ENCODE results near the gene LDB2.
"Not testable (repeated sequence)": the region's sequence is repeated elsewhere in the genome, so short reads cannot be mapped to it uniquely, and the experiment has no call there.

Gene LDB2

GRCh38 chr4:16532240-16532970, 366.0 kb downstream of the LDB2 start:
- DNase-seq: no peak

- DNase-seq: no peak
Observed at GRCh38 chr4:16530688-16531635, 367.5 kb downstream of the LDB2 start.

GRCh38 chr4:16524911-16525554, 373.4 kb downstream of the LDB2 start:
- peak in 2 of 14 donors; percentile 4 to 14 for DNase-seq

DNA sequence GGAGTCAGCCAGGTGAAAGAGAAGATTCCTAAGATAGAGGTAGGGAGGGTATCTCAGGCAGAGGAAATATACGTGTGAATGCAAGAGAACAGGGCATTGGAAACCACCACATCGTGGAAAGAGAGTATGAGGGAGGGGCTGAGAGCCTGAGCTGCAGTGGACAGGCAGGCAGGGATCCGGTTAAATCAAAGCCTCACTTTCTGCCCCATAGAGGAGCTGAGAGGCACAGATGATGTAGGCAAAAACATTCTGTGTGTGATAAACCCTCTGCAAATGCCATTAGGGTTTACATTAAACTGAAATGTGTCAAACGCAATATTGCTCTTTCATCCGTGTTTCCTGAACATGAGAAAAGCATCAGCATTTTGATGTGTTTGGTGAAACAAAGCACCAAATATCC, 374.0 kb downstream of the LDB2 start:
- DNase-seq: no peak

- DNase-seq: not testable (repeated sequence)
Observed at GRCh38 chr4:16523526-16523925, 374.9 kb downstream of the LDB2 start.

DNA sequence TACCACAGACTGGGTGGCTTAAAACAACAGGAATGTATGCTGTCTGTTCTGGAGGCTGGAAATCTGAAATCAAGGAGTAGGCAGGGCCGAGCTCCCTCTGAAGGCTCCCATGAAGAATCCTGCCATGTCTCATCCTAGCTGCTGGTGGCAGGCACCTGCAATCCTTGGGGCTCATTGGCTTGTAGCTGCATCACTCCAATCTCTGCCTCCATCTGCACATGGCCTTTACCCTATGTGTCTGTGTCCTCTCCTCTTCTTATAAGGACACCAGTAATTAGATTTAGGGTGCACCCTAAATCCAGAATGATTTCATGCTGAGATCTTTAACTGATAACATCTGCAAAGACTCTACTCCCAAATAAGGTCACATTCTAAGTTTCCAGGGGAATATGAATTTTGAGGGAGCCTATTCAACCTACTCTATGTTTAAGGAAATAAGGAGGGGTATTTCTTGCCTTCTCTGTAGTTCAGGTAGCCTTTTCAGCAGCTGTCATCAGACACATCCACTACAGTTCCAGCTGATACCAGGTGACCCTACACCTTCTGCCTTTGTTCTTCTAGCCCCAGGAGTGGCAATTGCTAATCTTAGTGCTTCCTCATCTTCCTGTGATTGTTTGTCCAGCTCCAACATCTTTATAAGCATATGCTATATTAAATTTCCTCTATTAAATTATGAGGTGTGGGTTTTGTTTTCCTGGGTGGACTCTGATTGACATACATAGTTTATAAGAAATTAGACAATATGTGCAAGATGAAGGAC, 377.1 kb downstream of the LDB2 start:
- no peak for DNase-seq

DNA sequence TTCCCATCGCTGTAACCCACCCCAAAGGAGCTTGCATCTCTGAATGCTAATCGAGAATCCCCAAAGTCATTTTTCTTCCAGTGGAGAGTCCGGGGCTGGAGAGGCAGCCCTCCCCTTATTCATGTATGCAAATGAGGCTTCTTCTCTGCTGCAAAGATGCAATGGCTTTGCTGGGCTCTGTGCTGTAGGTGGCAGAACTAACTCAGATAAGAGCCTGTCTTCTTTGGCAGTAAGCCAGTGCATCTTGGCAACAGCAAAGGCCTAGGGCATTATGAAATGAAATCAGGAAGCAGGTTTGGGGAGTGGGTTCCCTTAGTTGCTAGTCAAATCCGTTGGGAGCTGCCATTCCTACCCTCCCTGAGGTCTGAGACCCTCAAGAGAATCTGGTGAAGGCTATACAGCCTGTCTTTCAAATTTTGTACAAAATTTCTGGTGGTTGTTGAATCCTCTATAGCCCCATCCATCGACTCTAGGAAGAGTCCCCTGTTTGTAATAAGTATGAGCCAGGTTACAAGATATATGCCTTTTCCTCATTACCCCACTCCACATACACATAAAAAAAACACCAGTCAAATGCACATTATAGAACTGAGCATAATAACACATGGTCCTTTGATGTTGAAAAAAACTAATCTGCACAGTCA, 381.5 kb downstream of the LDB2 start:
- peak in 10 of 14 donors; percentile 17 to 62 (median 38) for DNase-seq

DNA sequence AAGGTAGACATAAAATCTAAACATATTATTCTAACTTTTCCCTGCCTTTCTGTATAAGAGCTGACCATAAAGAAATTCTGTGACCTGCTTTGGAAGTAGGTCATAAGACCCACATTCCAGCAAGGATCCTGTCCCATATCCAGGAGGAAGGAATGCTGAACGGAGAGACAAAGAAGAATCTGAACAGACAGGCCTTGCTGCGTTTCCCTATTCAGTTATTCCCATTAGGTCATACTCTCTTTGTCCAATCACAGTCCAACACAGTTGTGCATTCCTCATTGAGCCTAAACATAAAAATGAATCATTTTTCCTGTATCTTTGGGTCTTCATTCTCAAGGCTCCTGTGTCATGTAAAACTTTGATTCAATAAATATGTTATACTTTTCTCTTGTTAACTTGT, 384.6 kb downstream of the LDB2 start:
- DNase-seq: no peak

DNA sequence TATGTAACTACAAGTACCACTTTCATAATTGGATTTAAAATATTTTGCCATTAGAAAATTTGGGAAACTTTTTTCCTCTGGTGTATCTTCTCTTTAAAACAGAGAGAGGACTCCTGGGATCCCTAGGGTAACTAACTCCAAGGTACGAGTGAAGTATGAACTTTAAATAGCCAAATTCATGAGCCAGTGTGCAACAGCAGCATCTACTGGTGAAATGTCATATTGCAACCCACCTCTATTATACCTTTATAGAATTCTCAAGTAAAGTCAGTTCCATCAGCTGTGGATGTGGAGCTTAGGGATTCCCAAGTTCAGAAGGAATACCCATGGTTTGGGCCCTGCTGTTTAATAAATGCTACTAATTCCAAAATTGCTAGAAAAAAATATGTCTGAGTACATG, 389.5 kb downstream of the LDB2 start:
- DNase-seq: no peak

DNA sequence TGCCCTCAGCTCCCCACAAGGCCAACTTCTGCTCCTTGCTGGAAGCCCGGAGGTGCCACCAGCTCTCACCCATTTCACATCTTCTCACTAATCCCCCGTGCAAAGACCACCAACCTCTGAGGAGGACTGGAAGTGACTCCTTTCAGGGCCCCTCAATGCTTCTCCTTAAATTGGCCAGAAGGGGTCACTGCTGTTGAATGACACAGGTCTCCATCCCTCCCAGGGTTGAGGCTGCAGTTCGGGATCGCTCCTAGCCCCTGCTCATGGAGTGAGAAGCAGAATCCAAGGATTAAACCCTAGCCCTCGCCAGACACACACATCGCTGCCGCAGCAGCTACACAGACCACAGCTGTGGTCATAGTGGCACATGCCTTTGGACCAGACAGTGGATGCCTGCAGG, 392.7 kb downstream of the LDB2 start:
- no peak for DNase-seq

- DNase-seq: no peak
Observed at GRCh38 chr4:16505267-16505666, 393.2 kb downstream of the LDB2 start.

- no peak for DNase-seq
Observed at GRCh38 chr4:16503421-16504100, 394.9 kb downstream of the LDB2 start.

GRCh38 chr4:16498978-16499377, 399.5 kb downstream of the LDB2 start:
- DNase-seq: no peak

GRCh38 chr4:16496501-16496900, 401.9 kb downstream of the LDB2 start:
- DNase-seq: no peak

GRCh38 chr4:16492872-16493271, 405.6 kb downstream of the LDB2 start:
- no peak for DNase-seq

DNA sequence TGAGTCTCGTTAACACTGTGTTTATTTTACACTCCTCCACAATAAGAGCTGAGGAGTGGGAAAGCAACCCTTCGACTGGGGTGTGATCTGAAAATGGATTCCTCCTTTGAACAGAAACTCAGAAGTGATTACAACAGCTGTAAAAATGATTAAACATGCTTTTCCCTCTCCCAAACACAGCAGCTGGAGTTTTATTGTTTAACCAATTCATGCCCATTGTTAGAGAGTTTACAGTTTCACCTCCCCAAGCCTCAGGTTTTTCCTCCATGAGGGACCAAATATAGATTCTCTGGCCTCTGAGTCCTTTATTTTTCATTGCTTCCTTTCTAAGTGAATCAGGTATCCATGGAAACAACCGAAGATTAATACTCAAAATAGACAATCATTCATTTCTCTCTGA, 409.2 kb downstream of the LDB2 start:
- no peak for DNase-seq

DNA sequence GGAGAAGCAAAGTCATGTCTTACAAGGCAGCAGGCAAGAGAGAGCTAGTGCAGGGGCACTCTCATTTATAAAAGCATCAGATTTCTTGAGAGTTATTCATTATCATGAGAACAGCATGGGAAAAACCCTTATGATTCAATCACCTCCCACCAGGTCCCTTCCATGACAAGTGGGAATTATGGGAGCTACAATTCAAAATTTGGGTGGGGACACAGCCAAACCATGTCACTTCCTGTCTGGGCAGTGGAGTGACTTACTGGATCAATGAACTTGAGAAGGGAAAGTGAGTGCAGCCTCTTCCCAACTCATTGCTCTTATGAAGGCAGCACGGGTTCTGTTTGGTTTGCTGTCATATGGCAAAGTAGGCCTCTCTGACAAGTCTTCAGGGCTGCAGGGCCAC, 410.4 kb downstream of the LDB2 start:
- DNase-seq: no peak

DNA sequence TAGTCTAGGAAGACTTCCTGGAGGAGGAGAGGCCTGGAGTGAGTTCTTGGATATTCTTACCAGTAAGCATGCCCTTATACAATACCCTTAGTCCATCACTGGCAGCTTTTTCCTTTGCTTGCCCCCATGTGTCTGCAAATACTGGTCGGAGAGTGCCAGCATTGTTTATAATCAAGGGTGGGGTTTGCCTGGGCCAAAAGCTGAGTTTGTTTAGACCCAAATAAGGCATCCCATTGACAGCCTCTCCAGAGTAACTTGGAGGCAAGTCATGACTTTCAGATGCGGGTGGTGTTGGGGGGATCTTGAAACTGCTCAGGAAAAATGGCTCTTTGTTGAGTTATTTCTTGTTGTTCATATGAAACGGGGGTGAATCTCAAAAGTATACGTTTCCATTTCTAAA, 413.7 kb downstream of the LDB2 start:
- no peak for DNase-seq

- DNase-seq: no peak
Observed at GRCh38 chr4:16483540-16483939, 414.9 kb downstream of the LDB2 start.

- DNase-seq: no peak
Observed at GRCh38 chr4:16480011-16480410, 418.4 kb downstream of the LDB2 start.

DNA sequence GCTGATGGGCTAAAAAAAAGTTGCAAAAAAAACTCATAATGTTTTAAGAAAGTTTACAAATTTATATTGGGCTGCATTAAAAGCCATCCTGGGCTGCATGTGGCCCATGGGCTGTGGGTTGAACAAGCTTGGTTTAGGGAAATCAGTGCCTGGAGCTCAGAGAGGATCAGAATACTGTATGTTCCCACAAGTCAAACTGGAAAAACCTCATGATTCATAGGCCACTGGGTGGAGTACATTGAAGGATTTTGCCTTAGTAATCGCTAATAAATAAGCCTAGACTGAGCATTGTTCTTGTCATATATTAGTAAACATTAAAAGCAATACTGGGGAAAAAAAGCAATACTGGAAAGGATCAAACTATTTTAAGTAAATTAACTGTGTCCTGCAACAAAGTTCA, 425.9 kb downstream of the LDB2 start:
- DNase-seq: no peak
